Measurements from ENCODE around the gene VGLL2. TPM values are rescaled to one million over a fixed set of nuclear protein-coding genes. Genes with fewer than 3 reads are reported as not detected.
A peak's percentile ranks its signal among the peaks of the same experiment; 100 is the strongest.

The VGLL2 gene
- total RNA-seq, 2 donors from 2014 or later: not detected

GRCh38 chr6:117266257-117267053, 1.1 kb downstream of the VGLL2 start:
- Histone ChIP-seq H3K9me3 (no peaks in the 10 kb centered on the region), H3K4me1 (ENCODE audit: control insufficient read depth in 1 of 2, low read depth in 2 of 2) (peaks cover 13 to 34% of the 10 kb centered on the region in 2 donors), H3K4me3 (peak overlapping the region; percentile 72), H3K36me3 (no peaks in the 10 kb centered on the region), H3K27me3 (replicated peaks; ENCODE audit: insufficient read depth) (peaks cover 39% of the 10 kb centered on the region), H3K27ac (no peak overlapping the region)
- TF ChIP-seq, protein P1, sequence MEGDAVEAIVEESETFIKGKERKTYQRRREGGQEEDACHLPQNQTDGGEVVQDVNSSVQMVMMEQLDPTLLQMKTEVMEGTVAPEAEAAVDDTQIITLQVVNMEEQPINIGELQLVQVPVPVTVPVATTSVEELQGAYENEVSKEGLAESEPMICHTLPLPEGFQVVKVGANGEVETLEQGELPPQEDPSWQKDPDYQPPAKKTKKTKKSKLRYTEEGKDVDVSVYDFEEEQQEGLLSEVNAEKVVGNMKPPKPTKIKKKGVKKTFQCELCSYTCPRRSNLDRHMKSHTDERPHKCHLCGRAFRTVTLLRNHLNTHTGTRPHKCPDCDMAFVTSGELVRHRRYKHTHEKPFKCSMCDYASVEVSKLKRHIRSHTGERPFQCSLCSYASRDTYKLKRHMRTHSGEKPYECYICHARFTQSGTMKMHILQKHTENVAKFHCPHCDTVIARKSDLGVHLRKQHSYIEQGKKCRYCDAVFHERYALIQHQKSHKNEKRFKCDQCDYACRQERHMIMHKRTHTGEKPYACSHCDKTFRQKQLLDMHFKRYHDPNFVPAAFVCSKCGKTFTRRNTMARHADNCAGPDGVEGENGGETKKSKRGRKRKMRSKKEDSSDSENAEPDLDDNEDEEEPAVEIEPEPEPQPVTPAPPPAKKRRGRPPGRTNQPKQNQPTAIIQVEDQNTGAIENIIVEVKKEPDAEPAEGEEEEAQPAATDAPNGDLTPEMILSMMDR (IDR thresholded peaks at IDR 0.05): no peak
- DNase-seq (ENCODE audit: low spot score) (no peak), ATAC-seq (ENCODE audit: insufficient number of reproducible peaks, low FRiP score, low read depth) (no peak)

GRCh38 chr6:117267054-117267347, 1.6 kb downstream of the VGLL2 start:
- Histone ChIP-seq H3K27me3 (replicated peaks; ENCODE audit: insufficient read depth) (peaks cover 39% of the 10 kb centered on the region), H3K27ac (no peak overlapping the region), H3K4me1 (ENCODE audit: control insufficient read depth in 1 of 2, low read depth in 2 of 2) (peaks cover 13 to 34% of the 10 kb centered on the region in 2 donors), H3K36me3 (no peaks in the 10 kb centered on the region), H3K9me3 (no peaks in the 10 kb centered on the region), H3K4me3 (no peak overlapping the region)
- DNase-seq (ENCODE audit: low spot score): no peak
- ATAC-seq (ENCODE audit: insufficient number of reproducible peaks, low FRiP score, low read depth): no peak
- TF ChIP-seq, protein P1 (IDR thresholded peaks at IDR 0.05): no peak

DNA sequence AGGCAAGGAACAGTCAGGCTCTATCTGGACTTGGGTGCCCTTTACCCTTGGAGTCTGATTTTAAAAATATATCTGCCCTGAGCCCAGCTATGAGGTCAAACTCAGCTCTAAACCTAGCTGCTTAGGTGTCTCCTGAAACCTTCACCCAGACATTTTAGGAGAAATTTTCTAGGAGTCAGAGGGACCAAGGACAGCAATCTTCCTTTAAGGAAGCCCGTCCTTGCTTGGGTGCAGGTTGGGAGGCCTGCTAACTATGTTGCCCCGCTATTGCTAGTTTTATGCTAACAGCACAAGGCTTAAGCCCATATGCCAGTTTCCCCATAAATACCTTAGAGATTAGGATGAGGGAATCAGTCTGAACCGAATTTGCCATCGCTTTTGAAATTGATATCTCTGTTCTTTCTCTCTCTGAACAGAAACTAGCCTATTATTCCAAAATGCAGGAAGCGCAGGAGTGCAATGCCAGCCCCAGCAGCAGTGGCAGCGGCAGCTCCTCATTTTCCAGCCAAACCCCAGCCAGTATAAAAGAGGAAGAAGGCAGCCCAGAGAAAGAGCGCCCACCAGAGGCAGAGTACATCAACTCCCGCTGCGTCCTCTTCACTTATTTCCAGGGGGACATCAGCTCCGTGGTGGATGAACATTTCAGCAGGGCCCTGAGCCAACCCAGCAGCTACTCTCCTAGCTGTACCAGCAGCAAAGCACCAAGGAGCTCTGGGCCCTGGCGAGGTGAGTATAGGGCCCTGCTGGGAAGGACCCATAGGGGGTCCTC, 2.6 kb downstream of the VGLL2 start:
- H3K27me3 ChIP-seq (replicated peaks; ENCODE audit: insufficient read depth): peaks cover 39% of the 10 kb centered on the region
- no peak for DNase-seq (ENCODE audit: low spot score)
- peaks cover 13 to 34% of the 10 kb centered on the region in 2 donors for H3K4me1 ChIP-seq (ENCODE audit: control insufficient read depth in 1 of 2, low read depth in 2 of 2)
- no peak overlapping the region for H3K4me3 ChIP-seq
- H3K9me3 ChIP-seq: no peaks in the 10 kb centered on the region
- no peak overlapping the region for H3K27ac ChIP-seq
- TF ChIP-seq, protein P1 (IDR thresholded peaks at IDR 0.05): no peak
- H3K36me3 ChIP-seq: no peaks in the 10 kb centered on the region
- no peak for ATAC-seq (ENCODE audit: insufficient number of reproducible peaks, low FRiP score, low read depth)

- peaks cover 13 to 34% of the 10 kb centered on the region in 2 donors for H3K4me1 ChIP-seq (ENCODE audit: control insufficient read depth in 1 of 2, low read depth in 2 of 2)
- TF ChIP-seq, protein P1 (IDR thresholded peaks at IDR 0.05): no peak
- peaks cover 39% of the 10 kb centered on the region for H3K27me3 ChIP-seq (replicated peaks; ENCODE audit: insufficient read depth)
- no peak for ATAC-seq (ENCODE audit: insufficient number of reproducible peaks, low FRiP score, low read depth)
- no peak for DNase-seq (ENCODE audit: low spot score)
- H3K9me3 ChIP-seq: no peaks in the 10 kb centered on the region
- no peak overlapping the region for H3K4me3 ChIP-seq
- no peaks in the 10 kb centered on the region for H3K36me3 ChIP-seq
- no peak overlapping the region for H3K27ac ChIP-seq
These were observed 3.6 kb downstream of the VGLL2 start for GRCh38 chr6:117268924-117269323.

DNA sequence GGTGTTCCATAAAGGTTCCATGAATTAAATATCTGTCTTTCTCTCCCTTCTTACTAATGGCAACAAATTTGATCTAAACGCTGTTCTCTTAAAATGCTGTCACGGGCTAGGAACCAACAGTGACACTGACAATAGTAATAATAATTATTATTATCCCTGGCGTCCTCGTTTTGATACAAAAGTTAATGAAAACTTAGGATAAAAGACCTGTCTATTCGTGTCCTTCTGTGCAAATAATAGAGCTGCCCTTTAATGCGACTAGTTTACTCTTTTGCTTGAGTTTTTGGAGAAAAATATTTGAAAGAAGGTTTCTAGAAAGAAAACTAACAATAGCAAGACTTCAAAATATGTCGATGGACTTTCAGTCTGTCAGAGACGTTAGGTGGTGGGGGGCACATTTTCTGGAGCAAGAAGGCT, 4.3 kb downstream of the VGLL2 start:
- Histone ChIP-seq H3K4me1 (ENCODE audit: control insufficient read depth in 1 of 2, low read depth in 2 of 2) (peaks cover 13 to 28% of the 10 kb centered on the region in 2 donors), H3K4me3 (peak overlapping the region; percentile 60), H3K27ac (no peak overlapping the region), H3K9me3 (no peaks in the 10 kb centered on the region), H3K27me3 (replicated peaks; ENCODE audit: insufficient read depth) (peaks cover 39% of the 10 kb centered on the region), H3K36me3 (no peaks in the 10 kb centered on the region)
- ATAC-seq (ENCODE audit: insufficient number of reproducible peaks, low FRiP score, low read depth) (no peak), DNase-seq (ENCODE audit: low spot score) (no peak)
- TF ChIP-seq, protein P1 (IDR thresholded peaks at IDR 0.05): no peak
